ENCODE measurements around the gene COX7B2. TPM values are rescaled to one million over a fixed set of nuclear protein-coding genes. Genes with fewer than 3 reads are reported as not detected.

The COX7B2 gene
- total and polyA plus RNA-seq, 2 of the 13 experiments (the other 11 are each of a cell fraction or from before 2014, with no cell fraction given) = not detected

- POLR2A ChIA-PET = no interaction called here
- DNase-seq (ENCODE audit: low spot score) = no peak
- no peaks in the 10 kb centered on the region for H3K4me1 ChIP-seq (ENCODE audit: insufficient read depth, low read length)
- no peak for FAIRE-seq
- no peak overlapping the region for H3K4me3 ChIP-seq (replicated peaks in 1 of 3; ENCODE audit: insufficient read depth in 1 of 3, low read depth in 2 of 3, low read length in 3 of 3)
- H3K9me3 ChIP-seq (ENCODE audit: low read length) = peaks cover 34% of the 10 kb centered on the region; the same call in 1 of the 2 replicates
- in situ Hi-C loops (cut with HindIII; ENCODE audit: extremely low pct_ligation_motif_present, low pct_unique_long_range_greater_than_20kb) (no loop called here), intact Hi-C loops (cut with micrococcal nuclease; ENCODE audit: unreplicated experiment) (no loop called here)
- CTCF ChIA-PET (ENCODE audit: low intra/inter-chr PET ratio, low total read pairs) = no interaction called here
- 3% methylated on average over 3 of the region's 3 CpGs for WGBS (ENCODE audit: low lambda C conversion rate)
- no peaks in the 10 kb centered on the region for H3K36me3 ChIP-seq (replicated peaks in 1 of 2; ENCODE audit: control insufficient read depth in 1 of 2, insufficient read depth in 2 of 2, low read length in 2 of 2)
- ATAC-seq = no peak
- H3K4me2 ChIP-seq (ENCODE audit: low read depth, low read length) = no peak overlapping the region
- no TSS peak for BruUV-seq (replicated peaks)
- TF ChIP-seq YEATS2 (CRISPR knock-in tag; IDR thresholded peaks at IDR 0.05; ENCODE audit: borderline replicate concordance) = no peak
- TF ChIP-seq MAFK (conservative IDR thresholded peaks at IDR 0.05 in 1 of 2, IDR thresholded peaks at IDR 0.05 in 1 of 2; ENCODE audit: low read length in 2 of 2) = peak; percentile 86 to 91
- TF ChIP-seq ZNF34 (CRISPR knock-in tag; IDR thresholded peaks at IDR 0.05; ENCODE audit: borderline replicate concordance) = no peak
- TF ChIP-seq MAFF (IDR thresholded peaks at IDR 0.05; ENCODE audit: low read depth, low read length) = peak; percentile 86
- H3K9ac ChIP-seq (ENCODE audit: insufficient read depth, low read depth, low read length) = no peak overlapping the region
- H3K27me3 ChIP-seq (ENCODE audit: control insufficient read depth in 1 of 2, insufficient read depth in 2 of 2, low read length in 2 of 2) = no peaks in the 10 kb centered on the region; a peak in 1 of 5 replicates
- H4K20me1 ChIP-seq (ENCODE audit: insufficient read depth, low read length) = no peaks in the 10 kb centered on the region
- no peak overlapping the region for H2AFZ ChIP-seq (ENCODE audit: low read length)
- H3K79me2 ChIP-seq (ENCODE audit: insufficient read depth, low read length) = no peaks in the 10 kb centered on the region
- H3K27ac ChIP-seq (ENCODE audit: extremely low read length, insufficient read depth, low read length) = no peak overlapping the region
Measured at GRCh38 chr4:46730075-46730474, 179.0 kb downstream of the COX7B2 start.

- WGBS (ENCODE audit: low lambda C conversion rate) = 3% methylated on average over 1 of the region's 1 CpG
- Histone ChIP-seq H3K36me3 (replicated peaks in 1 of 2; ENCODE audit: control insufficient read depth in 1 of 2, insufficient read depth in 2 of 2, low read length in 2 of 2) (no peaks in the 10 kb centered on the region), H3K4me2 (ENCODE audit: low read depth, low read length) (no peak overlapping the region), H3K27ac (ENCODE audit: extremely low read length, insufficient read depth, low read length) (no peak overlapping the region), H2AFZ (ENCODE audit: low read length) (no peak overlapping the region), H3K4me1 (ENCODE audit: insufficient read depth, low read length) (no peaks in the 10 kb centered on the region), H3K9me3 (ENCODE audit: low read length) (no peaks in the 10 kb centered on the region), H3K79me2 (ENCODE audit: insufficient read depth, low read length) (no peaks in the 10 kb centered on the region), H4K20me1 (ENCODE audit: insufficient read depth, low read length) (no peaks in the 10 kb centered on the region), H3K27me3 (ENCODE audit: control insufficient read depth in 1 of 2, insufficient read depth in 2 of 2, low read length in 2 of 2) (no peaks in the 10 kb centered on the region), H3K4me3 (replicated peaks in 1 of 3; ENCODE audit: insufficient read depth in 1 of 3, low read depth in 2 of 3, low read length in 3 of 3) (no peak overlapping the region), H3K9ac (ENCODE audit: insufficient read depth, low read depth, low read length) (no peak overlapping the region)
- no peak for FAIRE-seq
- DNase-seq (ENCODE audit: low spot score) = no peak
- BruUV-seq (replicated peaks) = no TSS peak
- POLR2A ChIA-PET = no interaction called here
- TF ChIP-seq RNF219 (CRISPR knock-in tag; IDR thresholded peaks at IDR 0.05) (no peak), NR0B2 (CRISPR knock-in tag; IDR thresholded peaks at IDR 0.05) (no peak)
- ATAC-seq = no peak
- intact Hi-C loops (cut with micrococcal nuclease; ENCODE audit: unreplicated experiment) (no loop called here), in situ Hi-C loops (cut with HindIII; ENCODE audit: extremely low pct_ligation_motif_present, low pct_unique_long_range_greater_than_20kb) (no loop called here)
- CTCF ChIA-PET (ENCODE audit: low intra/inter-chr PET ratio, low total read pairs) = no interaction called here
Measured at GRCh38 chr4:46720055-46720454, 189.0 kb downstream of the COX7B2 start.

Measured in HepG2 (cell line).